ENCODE results near the gene SVOP.

SVOP gene

DNA sequence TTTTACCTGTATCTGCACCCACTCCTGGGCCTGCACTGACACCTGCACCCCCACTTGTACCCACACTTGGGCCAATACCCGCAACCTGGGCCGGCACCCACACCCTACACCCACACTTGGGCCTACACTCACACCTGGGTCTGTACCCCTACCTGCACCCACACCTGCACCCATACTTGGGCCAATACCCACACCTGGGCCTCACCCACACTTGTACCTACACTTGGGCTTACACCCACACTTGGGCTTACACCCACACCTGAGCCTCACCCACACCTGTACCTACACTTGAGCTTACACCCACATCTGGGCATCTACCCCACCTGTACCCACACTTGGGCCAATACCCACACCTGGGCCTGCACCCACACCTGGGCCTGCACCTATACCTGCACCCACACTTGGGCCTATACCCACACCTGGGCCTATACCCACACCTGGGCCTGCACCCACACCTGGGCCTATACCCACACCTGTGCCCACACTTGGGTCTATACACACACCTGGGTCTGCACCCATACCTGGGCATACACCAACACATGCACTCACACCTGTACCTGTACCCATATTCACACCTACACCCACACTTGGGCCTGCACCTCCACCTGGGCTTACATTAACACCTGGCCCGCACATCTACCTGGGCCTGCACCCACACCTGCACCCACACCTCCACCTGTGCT lies 101.8 kb downstream of the SVOP start:
- Histone ChIP-seq H3K9me3 (no peaks in the 10 kb centered on the region), H3K4me3 (ENCODE audit: low read depth in 1 of 2, low read length in 1 of 2) (no peak overlapping the region), H3K4me1 (ENCODE audit: control insufficient read depth in 1 of 2, insufficient read depth in 1 of 2, low read depth in 1 of 2, low read length in 1 of 2) (no peaks in the 10 kb centered on the region), H3K27me3 (no peaks in the 10 kb centered on the region), H3K36me3 (no peaks in the 10 kb centered on the region), H3K27ac (no peak overlapping the region)
- TF ChIP-seq, protein P1, sequence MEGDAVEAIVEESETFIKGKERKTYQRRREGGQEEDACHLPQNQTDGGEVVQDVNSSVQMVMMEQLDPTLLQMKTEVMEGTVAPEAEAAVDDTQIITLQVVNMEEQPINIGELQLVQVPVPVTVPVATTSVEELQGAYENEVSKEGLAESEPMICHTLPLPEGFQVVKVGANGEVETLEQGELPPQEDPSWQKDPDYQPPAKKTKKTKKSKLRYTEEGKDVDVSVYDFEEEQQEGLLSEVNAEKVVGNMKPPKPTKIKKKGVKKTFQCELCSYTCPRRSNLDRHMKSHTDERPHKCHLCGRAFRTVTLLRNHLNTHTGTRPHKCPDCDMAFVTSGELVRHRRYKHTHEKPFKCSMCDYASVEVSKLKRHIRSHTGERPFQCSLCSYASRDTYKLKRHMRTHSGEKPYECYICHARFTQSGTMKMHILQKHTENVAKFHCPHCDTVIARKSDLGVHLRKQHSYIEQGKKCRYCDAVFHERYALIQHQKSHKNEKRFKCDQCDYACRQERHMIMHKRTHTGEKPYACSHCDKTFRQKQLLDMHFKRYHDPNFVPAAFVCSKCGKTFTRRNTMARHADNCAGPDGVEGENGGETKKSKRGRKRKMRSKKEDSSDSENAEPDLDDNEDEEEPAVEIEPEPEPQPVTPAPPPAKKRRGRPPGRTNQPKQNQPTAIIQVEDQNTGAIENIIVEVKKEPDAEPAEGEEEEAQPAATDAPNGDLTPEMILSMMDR (IDR thresholded peaks at IDR 0.05) = no peak

- Histone ChIP-seq H3K36me3 (no peaks in the 10 kb centered on the region), H3K27ac (no peak overlapping the region), H3K4me1 (ENCODE audit: control insufficient read depth in 1 of 2, insufficient read depth in 1 of 2, low read depth in 1 of 2, low read length in 1 of 2) (no peaks in the 10 kb centered on the region), H3K9me3 (no peaks in the 10 kb centered on the region), H3K27me3 (no peaks in the 10 kb centered on the region), H3K4me3 (ENCODE audit: low read depth in 1 of 2, low read length in 1 of 2) (no peak overlapping the region)
- TF ChIP-seq, protein P1 (IDR thresholded peaks at IDR 0.05) = no peak
Measured at GRCh38 chr12:108918206-108918605, 102.7 kb downstream of the SVOP start.

DNA sequence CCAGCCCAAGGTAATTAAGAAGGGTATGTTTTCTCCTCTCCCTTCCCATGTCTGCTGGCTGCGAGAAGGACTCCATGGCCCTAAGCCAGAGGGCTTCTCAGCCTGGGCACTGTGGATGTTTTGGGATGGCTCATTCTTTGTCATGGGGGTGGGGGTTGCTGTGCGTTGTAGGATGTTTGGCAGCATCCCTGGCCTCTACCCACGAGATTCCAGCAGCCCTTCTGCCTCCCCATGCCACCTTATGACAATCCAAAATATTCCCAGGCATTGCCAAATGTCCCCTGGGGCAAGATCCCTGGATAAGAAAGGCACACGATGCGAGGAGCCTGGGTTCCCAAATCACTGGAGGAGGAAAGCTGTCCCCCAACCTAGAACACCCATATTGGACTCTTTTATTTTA lies 104.5 kb downstream of the SVOP start:
- H3K36me3 ChIP-seq = no peaks in the 10 kb centered on the region
- H3K27ac ChIP-seq = no peak overlapping the region
- H3K4me1 ChIP-seq (ENCODE audit: control insufficient read depth in 1 of 2, insufficient read depth in 1 of 2, low read depth in 1 of 2, low read length in 1 of 2) = no peaks in the 10 kb centered on the region
- no peaks in the 10 kb centered on the region for H3K27me3 ChIP-seq
- H3K4me3 ChIP-seq (ENCODE audit: low read depth in 1 of 2, low read length in 1 of 2) = no peak overlapping the region
- no peaks in the 10 kb centered on the region for H3K9me3 ChIP-seq
- TF ChIP-seq, protein P1 (IDR thresholded peaks at IDR 0.05) = no peak

DNA sequence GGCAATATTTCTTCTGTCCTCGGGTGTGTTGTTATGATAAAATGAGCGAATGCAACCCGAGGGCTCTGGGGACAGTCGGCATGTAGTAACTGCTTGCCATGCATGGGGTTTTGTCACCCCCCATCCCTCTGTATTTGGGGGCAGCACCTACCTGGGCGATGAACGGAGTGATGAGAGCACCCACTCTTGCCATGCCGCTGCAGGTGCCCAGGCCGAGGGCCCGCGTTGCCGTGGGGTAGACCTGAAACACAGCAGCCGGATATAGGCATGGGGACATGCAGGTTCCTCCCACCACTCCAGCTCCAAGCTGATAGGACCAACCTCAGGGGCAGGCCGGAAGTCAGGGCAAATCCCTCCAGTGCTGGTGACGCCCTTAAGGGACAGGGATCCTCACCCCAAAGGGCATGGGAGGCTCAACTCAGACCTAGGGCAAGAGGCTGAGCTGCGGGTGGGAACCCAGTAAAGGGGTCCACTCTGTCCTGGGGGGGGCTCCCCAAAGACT lies 105.2 kb downstream of the SVOP start:
- Histone ChIP-seq H3K36me3 (no peaks in the 10 kb centered on the region), H3K4me3 (ENCODE audit: low read depth in 1 of 2, low read length in 1 of 2) (no peak overlapping the region), H3K27me3 (no peaks in the 10 kb centered on the region), H3K9me3 (no peaks in the 10 kb centered on the region), H3K27ac (no peak overlapping the region), H3K4me1 (ENCODE audit: control insufficient read depth in 1 of 2, insufficient read depth in 1 of 2, low read depth in 1 of 2, low read length in 1 of 2) (no peaks in the 10 kb centered on the region)
- TF ChIP-seq, protein P1 (IDR thresholded peaks at IDR 0.05) = no peak

GRCh38 chr12:108914121-108914531 lies 106.7 kb downstream of the SVOP start:
- Histone ChIP-seq H3K4me1 (ENCODE audit: control insufficient read depth in 1 of 2, insufficient read depth in 1 of 2, low read depth in 1 of 2, low read length in 1 of 2) (no peaks in the 10 kb centered on the region), H3K9me3 (no peaks in the 10 kb centered on the region), H3K4me3 (ENCODE audit: low read depth in 1 of 2, low read length in 1 of 2) (no peak overlapping the region), H3K36me3 (no peaks in the 10 kb centered on the region), H3K27ac (no peak overlapping the region), H3K27me3 (no peaks in the 10 kb centered on the region)
- TF ChIP-seq, protein P1 (IDR thresholded peaks at IDR 0.05) = no peak
